ENCODE results near the gene ANO4.

The ANO4 gene

GRCh38 chr12:100753837-100754236, 40.7 kb upstream of the ANO4 start:
- DNase-seq (ENCODE audit: low read depth in 1 of 2, low spot score in 1 of 2): no peak
- no peak overlapping the region for H3K4me3 ChIP-seq (replicated peaks; ENCODE audit: insufficient read depth, low read length)
- TF ChIP-seq CTCF (IDR thresholded peaks at IDR 0.05; ENCODE audit: insufficient read depth, low read length) (no peak), GABPA (IDR thresholded peaks at IDR 0.05; ENCODE audit: low read depth) (no peak), POLR2AphosphoS5 (IDR thresholded peaks at IDR 0.05; ENCODE audit: low read depth) (no peak), SPI1 (IDR thresholded peaks at IDR 0.05; ENCODE audit: borderline replicate concordance, low read depth) (no peak), REST (IDR thresholded peaks at IDR 0.05; ENCODE audit: insufficient replicate concordance, low read depth) (no peak)
- no peak overlapping the region for H3K27ac ChIP-seq (replicated peaks)
- H3K27me3 ChIP-seq (ENCODE audit: insufficient read depth, poor library complexity, severe bottlenecking): peaks cover 3% of the 10 kb centered on the region

GRCh38 chr12:100755186-100755585, 39.4 kb upstream of the ANO4 start:
- Histone ChIP-seq H3K27me3 (ENCODE audit: insufficient read depth, poor library complexity, severe bottlenecking) (peaks cover 3% of the 10 kb centered on the region), H3K27ac (replicated peaks) (no peak overlapping the region), H3K4me3 (replicated peaks; ENCODE audit: insufficient read depth, low read length) (no peak overlapping the region)
- TF ChIP-seq GABPA (IDR thresholded peaks at IDR 0.05; ENCODE audit: low read depth): no peak
- TF ChIP-seq SPI1 (IDR thresholded peaks at IDR 0.05; ENCODE audit: borderline replicate concordance, low read depth): no peak
- TF ChIP-seq CTCF (IDR thresholded peaks at IDR 0.05; ENCODE audit: insufficient read depth, low read length): no peak
- TF ChIP-seq POLR2AphosphoS5 (IDR thresholded peaks at IDR 0.05; ENCODE audit: low read depth): no peak
- TF ChIP-seq REST (IDR thresholded peaks at IDR 0.05; ENCODE audit: insufficient replicate concordance, low read depth): no peak
- no peak for DNase-seq (ENCODE audit: low read depth in 1 of 2, low spot score in 1 of 2)

- DNase-seq (ENCODE audit: low read depth in 1 of 2, low spot score in 1 of 2): no peak
- Histone ChIP-seq H3K27ac (replicated peaks) (no peak overlapping the region), H3K27me3 (ENCODE audit: insufficient read depth, poor library complexity, severe bottlenecking) (peaks cover 3% of the 10 kb centered on the region), H3K4me3 (replicated peaks; ENCODE audit: insufficient read depth, low read length) (no peak overlapping the region)
- TF ChIP-seq GABPA (IDR thresholded peaks at IDR 0.05; ENCODE audit: low read depth): no peak
These were observed 36.5 kb upstream of the ANO4 start for GRCh38 chr12:100758083-100758482.

- H3K27me3 ChIP-seq (ENCODE audit: insufficient read depth, poor library complexity, severe bottlenecking): no peaks in the 10 kb centered on the region
- H3K4me3 ChIP-seq (replicated peaks; ENCODE audit: insufficient read depth, low read length): no peak overlapping the region
- no peak overlapping the region for H3K27ac ChIP-seq (replicated peaks)
- TF ChIP-seq CTCF (IDR thresholded peaks at IDR 0.05; ENCODE audit: insufficient read depth, low read length) (no peak), SPI1 (IDR thresholded peaks at IDR 0.05; ENCODE audit: borderline replicate concordance, low read depth) (no peak), GABPA (IDR thresholded peaks at IDR 0.05; ENCODE audit: low read depth) (no peak), POLR2AphosphoS5 (IDR thresholded peaks at IDR 0.05; ENCODE audit: low read depth) (no peak), REST (IDR thresholded peaks at IDR 0.05; ENCODE audit: insufficient replicate concordance, low read depth) (no peak)
- no peak for DNase-seq (ENCODE audit: low read depth in 1 of 2, low spot score in 1 of 2)
These were observed 27.2 kb upstream of the ANO4 start for GRCh38 chr12:100767371-100767770.

Measured in HL-60 (cell line).